ENCODE data around the gene PHLDA3. TPM values are rescaled to one million over a fixed set of nuclear protein-coding genes. Genes with fewer than 3 reads are reported as not detected.

PHLDA3 gene
- total and polyA plus RNA-seq, 4 donors = 14.4 to 82.7 (median 49.0) TPM

- Histone ChIP-seq H3K27ac (ENCODE audit: low read depth, low read length) (no peak overlapping the region), H3K4me3 (ENCODE audit: low read depth, low read length) (no peak overlapping the region), H3K4me1 (ENCODE audit: control insufficient read depth, insufficient read depth, low read length) (peaks cover 17% of the 10 kb centered on the region), H3K27me3 (ENCODE audit: control insufficient read depth, insufficient read depth, low read length) (no peaks in the 10 kb centered on the region), H3K9me3 (ENCODE audit: control insufficient read depth, insufficient read depth, low read length) (no peaks in the 10 kb centered on the region), H3K36me3 (ENCODE audit: control insufficient read depth, insufficient read depth, low read length) (no peaks in the 10 kb centered on the region)
- peak in 1 of 6 donors; percentile 51 for DNase-seq (ENCODE audit: low read depth in 4 of 6, low spot score in 6 of 6)
- 83% methylated on average over 1 of the region's 3 CpGs for WGBS (ENCODE audit: insufficient coverage)
These were observed 50.5 kb downstream of the PHLDA3 start for GRCh38 chr1:201418461-201418860.

Other genes with a start within 250 kb of the PHLDA3 start
- gene PKP1, start 185.7 kb downstream of the PHLDA3 start, total RNA-seq = under 1 TPM; 0.22 to 0.99 TPM
- 1 to 10 TPM in 1 of 2 donors, under 1 TPM in 1; 0.98 to 1.2 TPM for gene PKP1, start 185.7 kb downstream of the PHLDA3 start, polyA plus RNA-seq (ENCODE audit: insufficient read length in 2 of 2)
- 10 to 100 TPM in 1 of 2 donors, 1 to 10 TPM in 1; 1.4 to 23.4 TPM for gene TNNT2, start 91.5 kb downstream of the PHLDA3 start, total RNA-seq
- 1 to 10 TPM; 1.9 to 7.3 TPM for gene TNNT2, start 91.5 kb downstream of the PHLDA3 start, polyA plus RNA-seq (ENCODE audit: insufficient read length in 2 of 2)
- gene LAD1, start 69.9 kb downstream of the PHLDA3 start, total RNA-seq = under 1 TPM; 0.17 to 0.30 TPM
- gene LAD1, start 69.9 kb downstream of the PHLDA3 start, polyA plus RNA-seq (ENCODE audit: insufficient read length in 2 of 2) = under 1 TPM; 0.40 to 0.50 TPM
- under 1 TPM; 0.40 to 0.94 TPM for gene TNNI1, start 47.5 kb downstream of the PHLDA3 start, total RNA-seq
- 1 to 10 TPM; 1.4 to 5.5 TPM for gene TNNI1, start 47.5 kb downstream of the PHLDA3 start, polyA plus RNA-seq (ENCODE audit: insufficient read length in 2 of 2)
- 100 to 1,000 TPM; 166 to 168 TPM for gene CSRP1, start 37.9 kb upstream of the PHLDA3 start, total RNA-seq
- 100 to 1,000 TPM; 113 to 122 TPM for gene CSRP1, start 37.9 kb upstream of the PHLDA3 start, polyA plus RNA-seq (ENCODE audit: insufficient read length in 2 of 2)
- gene NAV1, start 69.9 kb upstream of the PHLDA3 start, total RNA-seq = 10 to 100 TPM; 43.6 to 62.6 TPM
- 10 to 100 TPM; 78.5 to 96.3 TPM for gene NAV1, start 69.9 kb upstream of the PHLDA3 start, polyA plus RNA-seq (ENCODE audit: insufficient read length in 2 of 2)